OCI-LY7 (cell line): Measurements from ENCODE around the gene SLC27A6.

Experiments
- EZH2phosphoT487 ChIP-seq: fragments of 200-600 bp; sonication (generic); IDR thresholded peaks from 2 replicates; pipeline ENCODE4 v1.6.1; 2018; ENCODE audit warnings: low read depth, borderline replicate concordance, mild to moderate bottlenecking, mixed run types, antibody characterized with exemption, low read length, moderate library complexity, mixed read lengths
- TF ChIP-seq, protein P1 (sequence below): fragments of 200-600 bp; sonication (generic); conservative IDR thresholded peaks from 2 replicates; pipeline ENCODE4 v1.5.1; 2014; ENCODE audit warnings: mild to moderate bottlenecking, antibody characterized with exemption, low read length, moderate library complexity, mixed read lengths

DNA sequence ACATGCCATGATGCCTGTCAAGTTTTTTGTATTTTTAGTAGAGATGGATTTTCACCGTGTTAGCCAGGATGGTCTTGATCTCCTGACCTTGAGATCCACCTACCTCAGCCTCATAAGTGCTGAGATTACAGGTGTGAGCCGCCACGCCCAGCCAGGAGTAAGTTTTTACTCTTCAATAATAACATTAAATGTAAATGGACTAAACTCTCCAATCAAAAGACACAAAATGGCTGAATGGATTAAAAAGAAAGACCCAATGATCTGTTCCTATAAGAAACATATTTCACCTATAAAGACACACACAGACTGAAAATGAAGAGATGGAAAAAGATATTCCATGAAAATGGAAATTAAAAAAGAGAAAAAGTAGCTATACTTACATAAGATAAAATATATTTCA is 92.0 kb downstream of the SLC27A6 start:
- TF ChIP-seq, protein P1, sequence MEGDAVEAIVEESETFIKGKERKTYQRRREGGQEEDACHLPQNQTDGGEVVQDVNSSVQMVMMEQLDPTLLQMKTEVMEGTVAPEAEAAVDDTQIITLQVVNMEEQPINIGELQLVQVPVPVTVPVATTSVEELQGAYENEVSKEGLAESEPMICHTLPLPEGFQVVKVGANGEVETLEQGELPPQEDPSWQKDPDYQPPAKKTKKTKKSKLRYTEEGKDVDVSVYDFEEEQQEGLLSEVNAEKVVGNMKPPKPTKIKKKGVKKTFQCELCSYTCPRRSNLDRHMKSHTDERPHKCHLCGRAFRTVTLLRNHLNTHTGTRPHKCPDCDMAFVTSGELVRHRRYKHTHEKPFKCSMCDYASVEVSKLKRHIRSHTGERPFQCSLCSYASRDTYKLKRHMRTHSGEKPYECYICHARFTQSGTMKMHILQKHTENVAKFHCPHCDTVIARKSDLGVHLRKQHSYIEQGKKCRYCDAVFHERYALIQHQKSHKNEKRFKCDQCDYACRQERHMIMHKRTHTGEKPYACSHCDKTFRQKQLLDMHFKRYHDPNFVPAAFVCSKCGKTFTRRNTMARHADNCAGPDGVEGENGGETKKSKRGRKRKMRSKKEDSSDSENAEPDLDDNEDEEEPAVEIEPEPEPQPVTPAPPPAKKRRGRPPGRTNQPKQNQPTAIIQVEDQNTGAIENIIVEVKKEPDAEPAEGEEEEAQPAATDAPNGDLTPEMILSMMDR = no peak
- no peak for TF ChIP-seq EZH2phosphoT487
